Heart right ventricle (tissue), 16 donors: ENCODE data around the gene PLCD3. TPM values are rescaled to one million over a fixed set of nuclear protein-coding genes. Genes with fewer than 3 reads are reported as not detected.

Experiments used
- ATAC-seq, 8 donors: fragments of 200-7000 bp; cut with Tn5 transposase; one replicate each; pipeline ENCODE4 v1.9.1; 2020; ENCODE audit warnings: mild to moderate bottlenecking in 8 of 8, moderate library complexity in 8 of 8, moderate number of reproducible peaks in 1 of 8
- DNase-seq, 2 donors: peaks; one replicate each; pipeline ENCODE4 v3.0.0-alpha.2; 2020
- H3K27ac ChIP-seq, 10 donors: fragments of 200-600 bp; sonication (generic) in 2 of 10; one replicate each; pipeline versions ENCODE4 v1.5.0 to v1.8.0; 2020 to 2022; ENCODE audit warnings: mild to moderate bottlenecking in 3 of 10
- H3K27me3 ChIP-seq, 7 donors: fragments of 200-600 bp; one replicate each; pipeline ENCODE4 v1.8.0; 2021 to 2022; ENCODE audit warnings: mild to moderate bottlenecking in 2 of 7
- H3K36me3 ChIP-seq, 9 donors: fragments of 200-600 bp; sonication (generic) in 1 of 9; one replicate each; pipeline versions ENCODE4 v1.5.0 to v1.8.0; 2020 to 2022; ENCODE audit warnings: mild to moderate bottlenecking in 2 of 9
- H3K4me1 ChIP-seq, 9 donors: fragments of 200-600 bp; sonication (generic) in 1 of 9; one replicate each; pipeline versions ENCODE4 v1.5.0 to v1.8.0; 2020 to 2022; ENCODE audit warnings: mild to moderate bottlenecking in 4 of 9
- H3K4me3 ChIP-seq, 10 donors: fragments of 200-600 bp; sonication (generic) in 2 of 10; one replicate each; pipeline versions ENCODE4 v1.5.0 to v1.8.0; 2020 to 2022; ENCODE audit warnings: mild to moderate bottlenecking in 7 of 10, moderate library complexity in 2 of 10
- H3K9me3 ChIP-seq, 11 donors: fragments of 200-600 bp in 10 of 11; sonication (generic) in 2 of 11; one replicate each; pipeline versions ENCODE4 v1.5.0 to v1.8.0; 2013 to 2022; ENCODE audit warnings: mild to moderate bottlenecking in 2 of 11, control low read depth in 1 of 11, moderate library complexity in 1 of 11
- CTCF ChIP-seq, 9 donors: fragments of 200-600 bp; sonication (generic) in 2 of 9; IDR thresholded peaks; one replicate each; pipeline versions ENCODE4 v1.5.0 to v1.8.0; 2021 to 2022; ENCODE audit warnings: antibody characterized with exemption in 9 of 9, mild to moderate bottlenecking in 5 of 9, moderate library complexity in 1 of 9
- WGBS, 2 donors: extraction: QIAGEN DNeasy Blood & Tissue Kit; methylation state at CpG; one replicate each; pipeline ENCODE4 v1.1.7; 2013; ENCODE audit warnings: inconsistent platforms in 1 of 2; 5-methylcytosine and 5-hydroxymethylcytosine counted together
- intact Hi-C, 10 donors: fragments of 100-400 bp; cut with DNase I; formaldehyde crosslinking; loops; one replicate each; pipeline versions ENCODE4 v1.11.1 to v1.14.2; 2022
- long read RNA-seq, 3 donors: library from polyadenylated mRNA; unstranded; transcript quantifications; one replicate each; pipeline ENCODE4 v2.0.0, GENCODE V29; 2020 to 2021
- polyA plus RNA-seq, 2 donors: library from polyadenylated mRNA; stranded (reverse); fragments of 200-250 nt; gene quantifications; one replicate each; pipeline ENCODE4 v1.2.3, GENCODE V29; 2013
- total RNA-seq, 10 donors: library from RNA; stranded (reverse); fragmentation: NEBNext Ultra II Directional in 3 of 10; extraction: Animal tissue kit (Norgen Biotek cat#: 25700) in 3 of 10; gene quantifications; one replicate each; pipeline versions ENCODE4 v1.2.1 to v1.2.4, GENCODE V29; 2021 to 2023
- donor health status: Arrhythmogenic right ventricular cardiomyopathy.
- donor health status: ischemic (EF 13 %, LVEDD 7.1; RV severe dilation, severe dysfunction).
- donor health status: healthy with polysubstance abuse.
- donor health status: DM: no; HTN: yes; CAD: no.
- donor health status: DM: no; HTN: no; CAD: no.
- donor health status: ischemic (EF 25% LVEDD 6.9; RV normal size, moderate dysfunction).
- donor health status: ischemic (EF 25% LVEDD 5.7; RV mildly dilated, moderate dysfunction).
- donor health status: healthy.
- donor health status: DM: yes; HTN: yes; CAD: no.
- donor health status: Ischemic cardiomyopathy.
- donor health status: ischemic (EF 35%, LVEDD 5.7; RV mildly dilated, moderate dysfunction).
- donor health status: nonischemic (EF 11% LVEDD 7.7; RV severe dilation, severe dysfunction).
- donor health status: DM: yes; HTN: yes; CAD: no.
- donor health status: PGD.
- donor health status: ischemic (EF 29% LVEDD 5.4; RV normal size, mild dysfunction).
- donor health status: nonischemic (EF 23%, LVEDD 6.1; RV moderate dilation, normal function).

PLCD3 gene, protein sequence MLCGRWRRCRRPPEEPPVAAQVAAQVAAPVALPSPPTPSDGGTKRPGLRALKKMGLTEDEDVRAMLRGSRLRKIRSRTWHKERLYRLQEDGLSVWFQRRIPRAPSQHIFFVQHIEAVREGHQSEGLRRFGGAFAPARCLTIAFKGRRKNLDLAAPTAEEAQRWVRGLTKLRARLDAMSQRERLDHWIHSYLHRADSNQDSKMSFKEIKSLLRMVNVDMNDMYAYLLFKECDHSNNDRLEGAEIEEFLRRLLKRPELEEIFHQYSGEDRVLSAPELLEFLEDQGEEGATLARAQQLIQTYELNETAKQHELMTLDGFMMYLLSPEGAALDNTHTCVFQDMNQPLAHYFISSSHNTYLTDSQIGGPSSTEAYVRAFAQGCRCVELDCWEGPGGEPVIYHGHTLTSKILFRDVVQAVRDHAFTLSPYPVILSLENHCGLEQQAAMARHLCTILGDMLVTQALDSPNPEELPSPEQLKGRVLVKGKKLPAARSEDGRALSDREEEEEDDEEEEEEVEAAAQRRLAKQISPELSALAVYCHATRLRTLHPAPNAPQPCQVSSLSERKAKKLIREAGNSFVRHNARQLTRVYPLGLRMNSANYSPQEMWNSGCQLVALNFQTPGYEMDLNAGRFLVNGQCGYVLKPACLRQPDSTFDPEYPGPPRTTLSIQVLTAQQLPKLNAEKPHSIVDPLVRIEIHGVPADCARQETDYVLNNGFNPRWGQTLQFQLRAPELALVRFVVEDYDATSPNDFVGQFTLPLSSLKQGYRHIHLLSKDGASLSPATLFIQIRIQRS
- total RNA-seq = 100 to 1,000 TPM in 9 of 10 donors, 10 to 100 TPM in 1; 87.2 to 188 (median 115) TPM
- polyA plus RNA-seq = 10 to 100 TPM; 44.6 to 72.3 TPM
- long read RNA-seq, donor 1, full-length matches to known transcripts = 62 of 147 reads
- long read RNA-seq, donor 1, partial matches to known transcripts = 41 of 147 reads
- long read RNA-seq, donor 1, other reads (novel, unspliced or antisense) = 44 of 147 reads
- long read RNA-seq, donor 2, full-length matches to known transcripts = 70 of 140 reads
- long read RNA-seq, donor 2, partial matches to known transcripts = 23 of 140 reads
- long read RNA-seq, donor 2, other reads (novel, unspliced or antisense) = 47 of 140 reads
- long read RNA-seq, donor 3, full-length matches to known transcripts = 46 of 144 reads
- long read RNA-seq, donor 3, partial matches to known transcripts = 78 of 144 reads
- long read RNA-seq, donor 3, other reads (novel, unspliced or antisense) = 20 of 144 reads

DNA sequence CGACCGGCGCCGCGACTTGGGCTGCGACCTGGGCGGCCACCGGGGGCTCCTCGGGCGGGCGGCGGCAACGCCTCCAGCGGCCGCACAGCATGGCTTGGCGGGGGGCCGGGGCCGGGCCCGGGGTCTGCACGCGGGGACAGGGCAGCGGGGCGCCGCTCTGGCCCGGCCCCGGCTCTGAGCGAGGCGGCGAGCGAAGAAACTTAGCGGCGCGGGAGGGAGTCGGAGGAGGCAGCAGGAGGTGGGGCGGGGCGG, at the start of gene PLCD3:
PLCD3 (minus strand) TSS at position 196 of the 252 bp plus-strand sequence; CDS start at position 91, 105 bp downstream.
- Histone ChIP-seq H3K4me1 (peaks cover 39 to 73% (median 64%) of the 10 kb centered on the region in 9 donors), H3K27me3 (no peaks in the 10 kb centered on the region), H3K9me3 (no peaks in the 10 kb centered on the region), H3K27ac (peak within 1 kb of the TSS; percentile 90 to 99 (median 98)), H3K4me3 (peak within 1 kb of the TSS; percentile 76 to 100 (median 96)), H3K36me3 (no peaks in the 10 kb centered on the region)
- no peak for TF ChIP-seq CTCF (IDR thresholded peaks at IDR 0.05)
- no peak for DNase-seq
- WGBS, 2 donors = 0 to 1% methylated on average over 24 to 35 of the region's 36 CpGs
- no peak for ATAC-seq
- intact Hi-C loops = loop anchor here in 5 of 10 donors (1.0 to 10.0 kb wide), 9 partner anchors 35 to 357 kb away; partner anchors contain the start of gene NMT1 (in 1 of the 5)

DNA sequence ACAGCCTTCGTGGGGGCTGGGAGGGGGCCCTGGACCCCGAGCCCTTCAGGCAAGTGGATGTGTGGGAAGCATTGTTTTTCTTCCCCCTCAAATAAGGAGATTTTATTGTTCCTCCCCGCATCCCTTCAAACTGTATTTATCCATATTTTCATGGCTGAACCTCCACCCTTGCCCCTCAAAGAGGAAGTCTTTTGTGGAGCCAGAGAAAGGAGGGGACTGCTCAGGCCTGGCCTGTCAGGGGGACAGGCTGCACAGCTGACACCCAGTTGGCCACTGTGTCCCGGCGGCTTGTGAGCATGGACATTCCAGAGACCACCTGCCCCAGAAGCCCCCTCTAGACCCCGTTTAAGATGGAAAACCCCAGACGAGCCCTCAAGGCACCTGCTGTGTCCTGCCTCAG, 45.2 kb upstream of the PLCD3 start:
- no peaks in the 10 kb centered on the region for H3K9me3 ChIP-seq
- H3K27ac ChIP-seq = no peak overlapping the region
- no peaks in the 10 kb centered on the region for H3K36me3 ChIP-seq
- intact Hi-C loops = no loop called here
- DNase-seq = no peak
- H3K4me3 ChIP-seq = no peak overlapping the region
- H3K27me3 ChIP-seq = no peaks in the 10 kb centered on the region
- ATAC-seq = no peak
- WGBS, 2 donors = 78 to 82% methylated on average over 7 of the region's 7 CpGs
- peaks cover 0 to 17% (median 6%) of the 10 kb centered on the region in 9 donors for H3K4me1 ChIP-seq
- no peak for TF ChIP-seq CTCF (IDR thresholded peaks at IDR 0.05)

- no peak for TF ChIP-seq CTCF (IDR thresholded peaks at IDR 0.05)
- intact Hi-C loops = no loop called here
- no peaks in the 10 kb centered on the region for H3K36me3 ChIP-seq
- H3K27ac ChIP-seq = no peak overlapping the region
- peaks cover 15 to 36% (median 22%) of the 10 kb centered on the region in 9 donors for H3K4me1 ChIP-seq
- ATAC-seq (no peak), DNase-seq (no peak)
- no peaks in the 10 kb centered on the region for H3K27me3 ChIP-seq
- no peaks in the 10 kb centered on the region for H3K9me3 ChIP-seq
- H3K4me3 ChIP-seq = no peak overlapping the region
- WGBS, 2 donors = 85 to 87% methylated on average over 3 of the region's 3 CpGs
Measured at GRCh38 chr17:45175759-45176115, 43.4 kb upstream of the PLCD3 start.
